NCI-H345 (cell line): Measurements from ENCODE around the gene SPSB2.
"Not testable (repeated sequence)": the region's sequence is repeated elsewhere in the genome, so short reads cannot be mapped to it uniquely, and the experiment has no call there.

ENCODE experiments used
- DNase-seq: peaks from one replicate; lab custom pipeline; 2025; lab: John Stamatoyannopoulos, UW

The SPSB2 gene

DNA sequence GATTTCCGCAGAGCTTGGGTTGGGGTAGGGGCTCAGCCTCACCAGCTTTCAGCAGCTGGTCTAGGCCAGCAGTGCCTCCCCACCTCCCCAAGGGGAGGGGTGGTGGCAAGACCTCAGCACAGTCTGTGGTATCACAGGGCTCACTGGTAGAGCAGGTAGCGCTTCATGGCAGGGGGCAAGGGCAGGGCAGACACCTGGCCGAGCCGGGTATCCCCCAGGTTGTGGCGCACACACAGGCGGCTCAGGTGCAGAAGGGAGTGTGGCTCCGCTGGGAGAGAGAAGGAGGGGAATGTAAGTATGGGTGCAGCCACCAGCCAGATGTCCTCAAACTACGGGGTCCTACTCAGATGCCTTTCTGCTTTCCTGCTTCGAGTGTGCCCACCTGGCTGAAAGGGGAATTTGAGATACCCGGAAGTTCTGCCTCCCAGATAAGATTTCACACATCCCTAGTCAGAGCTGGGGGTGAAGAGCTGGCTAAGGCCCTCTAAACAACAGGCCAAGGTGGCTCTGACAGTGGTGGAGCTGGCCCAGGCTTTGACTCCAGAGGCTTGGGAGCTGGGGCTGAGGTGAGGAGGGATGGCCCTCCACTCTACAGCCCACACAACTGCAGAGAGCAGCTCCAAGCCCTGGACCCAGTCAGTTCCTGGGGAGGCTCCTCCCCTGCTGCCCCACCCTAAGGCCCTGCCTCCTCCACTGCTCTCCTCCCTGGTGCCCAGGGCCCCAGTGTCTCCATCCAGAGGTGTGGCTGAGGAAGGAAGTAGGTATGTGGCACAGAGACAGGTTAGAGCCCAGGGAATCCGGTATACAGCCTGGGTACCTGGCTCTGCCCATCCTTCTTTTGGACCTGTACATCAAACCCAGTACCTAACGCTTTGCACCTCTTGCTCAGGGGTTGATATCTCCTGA, 1.8 kb downstream of the SPSB2 start:
- DNase-seq, result peak; percentile 66

DNA sequence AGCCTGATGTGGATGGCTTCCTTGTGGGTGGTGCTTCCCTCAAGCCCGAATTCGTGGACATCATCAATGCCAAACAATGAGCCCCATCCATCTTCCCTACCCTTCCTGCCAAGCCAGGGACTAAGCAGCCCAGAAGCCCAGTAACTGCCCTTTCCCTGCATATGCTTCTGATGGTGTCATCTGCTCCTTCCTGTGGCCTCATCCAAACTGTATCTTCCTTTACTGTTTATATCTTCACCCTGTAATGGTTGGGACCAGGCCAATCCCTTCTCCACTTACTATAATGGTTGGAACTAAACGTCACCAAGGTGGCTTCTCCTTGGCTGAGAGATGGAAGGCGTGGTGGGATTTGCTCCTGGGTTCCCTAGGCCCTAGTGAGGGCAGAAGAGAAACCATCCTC, 2.8 kb downstream of the SPSB2 start:
- DNase-seq, result not testable (repeated sequence)

DNA sequence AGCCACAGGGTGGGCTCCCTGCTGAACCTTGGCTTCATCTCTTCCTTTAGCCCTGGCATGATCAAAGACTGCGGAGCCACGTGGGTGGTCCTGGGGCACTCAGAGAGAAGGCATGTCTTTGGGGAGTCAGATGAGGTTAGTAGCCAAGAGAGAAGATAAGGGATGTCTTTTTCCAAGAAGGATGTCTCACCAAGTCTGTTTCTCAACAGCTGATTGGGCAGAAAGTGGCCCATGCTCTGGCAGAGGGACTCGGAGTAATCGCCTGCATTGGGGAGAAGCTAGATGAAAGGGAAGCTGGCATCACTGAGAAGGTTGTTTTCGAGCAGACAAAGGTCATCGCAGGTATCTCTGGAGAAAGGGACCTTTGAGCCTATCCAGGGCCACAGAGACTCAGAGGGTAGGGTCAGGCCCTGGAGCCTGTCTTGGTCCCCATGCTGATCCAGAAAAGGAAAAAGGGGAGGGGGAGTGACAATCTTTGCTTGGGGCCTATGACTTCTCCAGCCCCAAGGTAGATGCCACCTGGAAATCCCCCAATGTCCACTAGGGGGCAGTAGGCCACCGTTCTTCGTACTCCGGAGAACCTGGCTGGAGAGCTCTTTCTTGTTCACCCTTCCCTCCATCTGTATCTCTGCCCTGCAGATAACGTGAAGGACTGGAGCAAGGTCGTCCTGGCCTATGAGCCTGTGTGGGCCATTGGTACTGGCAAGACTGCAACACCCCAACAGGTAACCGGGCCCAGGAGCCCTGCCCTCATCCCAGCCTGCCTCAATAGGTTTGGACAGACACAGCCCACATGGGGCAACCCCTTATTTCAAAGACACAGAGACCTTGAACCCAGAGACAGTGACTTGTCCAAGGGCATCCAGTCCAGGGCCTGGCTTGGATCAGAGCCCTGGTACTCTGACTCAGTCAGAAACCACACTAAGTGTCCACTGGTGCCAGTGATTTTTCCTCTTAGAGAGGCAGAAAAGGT, 3.8 kb downstream of the SPSB2 start:
- peak; percentile 84 for DNase-seq

DNA sequence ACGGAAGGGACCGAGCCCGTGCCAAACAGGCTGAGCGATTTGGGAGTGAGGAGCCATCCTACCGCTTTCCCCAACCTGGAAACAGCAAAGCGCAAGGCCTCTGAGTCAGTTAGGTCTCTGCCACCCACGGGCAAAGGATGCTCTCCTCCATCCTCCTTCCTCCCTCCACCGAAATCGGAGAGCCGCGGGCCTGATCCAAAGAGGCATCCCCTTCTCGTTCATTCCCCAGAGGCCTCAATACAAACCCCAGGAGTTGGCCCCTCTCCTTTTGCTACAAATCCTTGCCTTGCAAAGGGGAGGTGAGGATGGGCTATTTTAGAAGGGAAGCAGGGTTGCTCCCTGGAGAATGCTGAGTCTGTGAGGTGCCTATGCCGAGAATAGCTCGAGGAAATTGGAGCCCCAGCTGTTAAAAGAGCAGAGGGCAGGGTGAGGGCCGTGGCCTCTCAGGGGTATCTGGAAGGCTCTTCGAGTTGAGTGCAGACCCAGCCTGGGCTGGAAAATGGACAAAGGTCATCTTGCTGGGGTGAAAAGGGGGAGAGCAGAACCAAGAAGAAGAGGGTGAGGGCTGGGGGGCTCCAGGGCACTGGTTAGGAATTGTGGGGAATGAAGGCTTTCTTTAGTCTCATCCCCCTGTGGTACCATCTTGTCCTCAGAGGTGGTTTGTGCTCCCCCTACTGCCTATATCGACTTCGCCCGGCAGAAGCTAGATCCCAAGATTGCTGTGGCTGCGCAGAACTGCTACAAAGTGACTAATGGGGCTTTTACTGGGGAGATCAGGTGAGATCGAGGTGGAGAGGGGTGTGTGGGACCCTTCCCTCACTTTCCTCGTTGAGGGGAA, 4.7 kb downstream of the SPSB2 start:
- no peak for DNase-seq

DNA sequence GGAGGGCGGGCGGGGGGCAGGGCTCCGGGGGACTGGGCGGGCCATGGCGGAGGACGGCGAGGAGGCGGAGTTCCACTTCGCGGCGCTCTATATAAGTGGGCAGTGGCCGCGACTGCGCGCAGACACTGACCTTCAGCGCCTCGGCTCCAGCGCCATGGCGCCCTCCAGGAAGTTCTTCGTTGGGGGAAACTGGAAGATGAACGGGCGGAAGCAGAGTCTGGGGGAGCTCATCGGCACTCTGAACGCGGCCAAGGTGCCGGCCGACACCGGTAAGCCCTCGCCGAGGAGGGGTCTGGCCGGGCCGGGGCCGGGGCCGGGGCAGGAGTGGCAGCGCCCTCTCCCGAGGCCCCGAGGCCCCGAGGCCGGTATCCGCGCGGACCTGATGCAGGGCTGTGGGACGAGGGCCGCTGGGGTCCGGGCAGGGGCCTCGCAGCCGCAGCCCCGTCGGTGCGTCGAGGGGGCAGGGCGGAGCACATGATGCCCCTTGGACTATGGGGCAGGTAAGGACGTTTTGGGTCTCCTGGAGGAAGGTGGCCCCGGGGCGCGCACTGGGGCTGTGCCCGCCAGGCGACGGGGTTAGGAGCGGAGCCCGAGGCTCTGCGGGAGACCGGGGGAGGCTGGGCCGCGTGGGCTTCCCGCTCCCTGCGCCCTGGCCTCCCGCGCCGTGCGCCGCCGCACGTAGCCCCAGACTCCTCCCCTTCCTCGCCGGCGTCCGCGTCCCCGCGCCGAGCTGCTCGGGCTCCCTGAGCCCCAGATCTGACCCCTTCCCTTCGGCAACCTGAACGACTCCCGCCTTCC, 5.5 kb downstream of the SPSB2 start, which contains the start of gene TPI1:
Gene TPI1 (plus strand): TSS at position 119 of the 798 bp plus-strand sequence. CDS start 36 bp downstream, at position 155.
- DNase-seq, result peak; percentile 82

DNA sequence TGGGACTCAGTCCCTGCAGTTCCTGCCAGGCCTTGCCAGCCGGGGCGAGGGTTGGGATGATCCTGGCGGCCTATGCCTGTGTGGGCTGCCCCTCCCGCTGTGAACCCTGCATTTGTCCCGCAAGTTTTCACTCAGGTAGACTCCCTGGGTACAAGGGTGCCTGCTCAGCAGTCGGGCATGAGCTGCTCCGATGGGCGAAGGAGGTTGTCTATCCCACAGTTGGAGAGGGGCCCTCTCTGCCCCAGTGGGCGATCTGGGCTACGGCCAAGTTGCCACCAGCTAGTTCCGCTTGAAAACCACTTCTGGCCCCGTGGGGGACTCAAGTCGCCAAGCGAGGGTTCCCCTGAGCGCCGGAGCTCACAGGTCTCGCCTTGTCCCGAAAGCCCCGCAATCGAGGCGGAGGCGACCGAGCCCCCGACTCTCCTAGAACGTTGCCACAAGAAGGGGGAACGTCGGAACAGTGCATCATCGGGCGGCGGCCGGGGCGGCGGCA, 6.1 kb downstream of the SPSB2 start:
- no peak for DNase-seq

DNA sequence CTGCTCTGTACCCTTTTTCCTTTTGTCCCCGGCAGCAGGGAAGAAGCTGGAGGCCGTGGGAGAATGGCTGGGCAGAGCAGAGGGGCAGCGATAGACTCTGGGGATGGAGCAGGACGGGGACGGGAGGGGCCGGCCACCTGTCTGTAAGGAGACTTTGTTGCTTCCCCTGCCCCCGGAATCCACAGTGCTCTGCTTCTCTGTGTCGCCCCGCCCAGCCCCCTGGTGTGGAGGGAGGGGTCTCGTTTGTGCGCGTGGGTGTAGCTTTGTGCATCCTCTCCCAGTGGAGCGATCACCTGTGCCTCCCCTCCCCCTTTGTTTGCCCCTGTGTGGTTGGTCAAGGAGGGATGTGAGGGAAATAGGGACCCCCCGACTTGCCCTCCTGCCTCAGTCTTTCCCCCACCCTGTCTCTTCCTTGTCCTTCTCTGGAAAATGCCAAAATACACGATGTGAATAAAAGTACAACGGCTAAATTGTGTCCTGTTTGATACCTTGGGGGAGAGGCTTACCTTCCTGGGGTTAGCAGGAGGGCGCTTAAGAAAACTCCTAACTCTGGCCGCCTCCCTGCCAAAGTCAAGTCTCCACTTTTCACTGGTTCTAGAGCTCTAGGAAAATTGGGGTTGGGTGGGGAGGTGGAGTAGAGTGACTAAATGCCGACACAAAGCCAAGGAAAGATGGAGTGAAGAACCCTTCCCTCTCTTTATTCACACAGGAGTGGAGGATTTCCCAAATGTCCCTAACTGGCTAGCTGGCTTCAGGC, 6.8 kb downstream of the SPSB2 start:
- no peak for DNase-seq

DNA sequence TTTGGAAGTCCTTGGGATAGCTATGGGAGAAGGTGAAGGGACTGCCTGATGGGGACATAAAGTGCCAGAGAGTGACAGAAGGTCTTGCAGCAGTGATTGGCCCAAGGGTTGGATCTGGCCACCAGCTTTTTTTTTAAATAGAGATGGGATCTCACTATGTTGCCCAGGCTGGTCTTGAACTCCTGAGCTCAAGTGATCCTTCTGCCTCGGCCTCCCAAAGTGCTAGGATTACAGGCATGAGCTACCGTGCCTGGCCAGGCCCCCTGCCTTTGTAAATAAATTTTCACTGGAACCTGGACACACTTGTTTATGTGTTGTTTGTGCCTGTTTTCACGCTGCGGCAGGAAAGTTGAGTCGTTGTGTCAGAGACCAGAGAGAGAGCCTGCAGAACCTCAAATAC, 7.8 kb downstream of the SPSB2 start:
- DNase-seq, result not testable (repeated sequence)

DNA sequence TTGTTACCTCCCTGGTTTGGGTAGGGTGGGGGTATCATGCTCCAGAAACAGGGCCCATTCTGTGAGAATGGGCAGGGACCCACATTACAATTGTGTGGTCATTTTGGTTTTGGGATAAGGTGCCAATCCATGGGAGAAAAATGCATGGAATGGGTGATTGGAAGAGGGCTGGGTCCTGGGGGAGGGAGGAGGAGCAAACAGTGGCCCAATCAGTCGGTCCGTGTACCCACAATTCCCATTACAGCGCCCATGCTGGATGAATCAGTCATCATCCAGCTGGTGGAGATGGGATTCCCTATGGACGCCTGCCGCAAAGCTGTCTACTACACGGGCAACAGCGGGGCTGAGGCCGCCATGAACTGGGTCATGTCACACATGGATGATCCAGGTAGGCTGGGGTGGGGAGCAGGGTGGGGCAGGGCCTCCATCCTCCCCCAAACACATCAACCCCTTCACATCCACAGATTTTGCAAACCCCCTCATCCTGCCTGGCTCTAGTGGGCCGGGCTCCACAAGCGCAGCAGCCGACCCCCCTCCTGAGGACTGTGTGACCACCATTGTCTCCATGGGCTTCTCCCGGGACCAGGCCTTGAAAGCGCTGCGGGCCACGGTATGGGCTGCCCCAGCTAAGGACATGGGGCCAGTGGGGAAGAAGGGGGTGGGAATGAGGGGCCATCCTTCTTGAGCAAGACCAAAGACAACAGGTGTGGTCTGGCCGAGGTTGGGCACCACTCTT, 9.3 kb downstream of the SPSB2 start:
- no peak for DNase-seq

DNA sequence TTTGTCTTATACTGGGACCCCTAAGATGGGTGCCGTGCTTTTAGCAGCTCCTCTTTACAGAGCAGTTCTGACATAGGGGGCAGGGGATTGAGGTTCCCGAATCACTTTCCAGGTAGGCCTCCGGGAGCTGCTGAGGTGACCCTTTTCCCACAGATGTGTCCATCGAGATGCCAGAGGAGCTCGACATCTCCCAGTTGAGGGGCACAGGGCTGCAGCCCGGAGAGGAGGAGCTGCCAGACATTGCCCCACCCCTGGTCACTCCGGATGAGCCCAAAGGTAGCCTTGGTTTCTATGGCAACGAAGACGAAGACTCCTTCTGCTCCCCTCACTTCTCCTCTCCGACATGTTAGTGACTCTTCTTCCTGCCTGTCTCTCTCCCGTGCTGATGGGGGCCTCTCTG, 10.1 kb downstream of the SPSB2 start:
- DNase-seq, result no peak

DNA sequence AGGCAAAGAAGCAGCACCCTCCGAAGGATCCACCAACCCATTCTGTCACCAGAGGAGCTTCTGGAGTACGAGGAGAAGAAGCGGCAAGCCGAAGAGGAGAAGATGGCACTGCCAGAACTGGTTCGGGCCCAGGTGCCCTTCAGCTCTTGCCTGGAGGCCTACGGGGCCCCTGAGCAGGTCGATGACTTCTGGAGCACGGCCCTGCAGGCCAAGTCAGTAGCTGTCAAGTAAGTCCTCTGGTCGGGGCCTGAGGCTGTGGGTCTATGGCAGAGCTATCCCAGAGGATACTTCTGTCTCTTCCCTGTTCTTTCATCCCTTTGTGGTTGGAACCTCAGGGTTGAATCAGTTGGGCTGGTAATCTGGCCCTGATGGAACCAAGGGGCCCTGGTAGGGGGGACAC, 11.7 kb downstream of the SPSB2 start:
- no peak for DNase-seq

DNA sequence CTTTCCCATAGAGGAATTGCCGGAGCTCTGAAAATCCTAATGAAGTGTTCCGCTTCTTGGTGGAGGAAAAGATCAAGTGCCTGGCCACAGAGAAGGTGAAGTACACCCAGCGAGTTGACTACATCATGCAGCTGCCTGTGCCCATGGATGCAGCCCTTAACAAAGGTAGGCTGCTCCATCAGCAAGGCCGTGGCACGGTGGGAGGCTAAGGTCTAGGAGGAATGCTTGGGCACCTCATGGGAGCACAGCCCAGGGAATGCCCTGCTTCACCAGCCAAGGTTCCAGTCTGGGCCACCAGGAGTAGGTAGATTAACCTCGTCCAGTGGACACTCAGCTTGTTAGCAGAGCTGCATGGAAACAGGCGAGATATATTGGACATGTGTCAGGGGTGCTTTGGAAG, 12.2 kb downstream of the SPSB2 start:
- no peak for DNase-seq

DNA sequence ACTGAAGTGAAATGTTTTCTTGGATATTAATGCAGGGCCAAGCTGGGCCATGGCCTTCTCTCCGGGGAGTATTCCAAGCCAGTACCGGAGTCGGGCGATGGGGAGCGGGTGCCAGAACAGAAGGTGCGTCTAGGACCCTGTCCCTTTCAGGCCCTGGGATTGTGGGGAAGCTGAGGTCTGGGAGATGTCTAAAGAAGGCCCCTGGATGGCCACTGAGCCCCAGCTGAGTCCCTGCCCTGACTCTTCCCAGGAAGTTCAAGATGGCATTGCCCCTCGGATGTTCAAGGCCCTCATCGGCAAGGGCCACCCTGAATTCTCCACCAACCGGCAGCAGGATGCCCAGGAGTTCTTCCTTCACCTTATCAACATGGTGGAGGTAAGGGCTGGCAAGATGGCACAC, 13.0 kb downstream of the SPSB2 start:
- DNase-seq, result no peak

DNA sequence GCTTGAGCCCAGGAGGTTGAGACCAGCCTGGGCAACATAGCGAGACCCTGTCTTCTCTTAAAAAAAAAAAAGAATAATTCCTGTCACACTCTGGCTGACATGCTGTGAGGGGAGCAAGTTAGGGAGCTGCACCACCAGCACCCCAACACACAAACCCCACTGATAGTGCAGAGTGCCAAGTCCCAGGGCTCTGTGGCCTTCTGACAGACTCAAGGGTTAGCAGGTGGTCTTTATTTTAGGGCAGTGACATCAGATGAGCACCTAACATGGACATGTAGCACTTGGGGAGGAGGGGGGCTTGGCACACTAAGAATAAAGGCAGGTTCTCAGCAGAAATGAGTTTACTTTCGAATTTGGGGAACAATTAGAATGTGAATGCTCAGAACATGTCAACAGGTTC, 14.3 kb downstream of the SPSB2 start:
- no peak for DNase-seq

DNA sequence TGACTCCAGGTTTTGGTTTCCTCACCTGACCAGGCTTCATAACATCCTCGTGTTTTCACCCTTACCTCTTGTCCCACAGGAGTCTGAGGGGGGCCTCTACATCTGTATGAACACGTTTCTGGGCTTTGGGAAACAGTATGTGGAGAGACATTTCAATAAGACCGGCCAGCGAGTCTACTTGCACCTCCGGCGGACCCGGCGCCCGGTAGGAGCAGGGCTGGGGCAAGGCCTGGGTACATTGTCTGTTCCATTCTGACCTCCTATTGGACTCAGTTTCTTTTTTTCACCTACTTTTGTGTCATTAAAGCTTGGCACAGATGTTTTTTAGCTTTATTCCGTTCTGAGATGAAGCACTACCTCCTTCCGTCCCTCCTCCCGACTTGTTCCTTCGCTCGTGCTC, 17.8 kb downstream of the SPSB2 start:
- no peak for DNase-seq

DNA sequence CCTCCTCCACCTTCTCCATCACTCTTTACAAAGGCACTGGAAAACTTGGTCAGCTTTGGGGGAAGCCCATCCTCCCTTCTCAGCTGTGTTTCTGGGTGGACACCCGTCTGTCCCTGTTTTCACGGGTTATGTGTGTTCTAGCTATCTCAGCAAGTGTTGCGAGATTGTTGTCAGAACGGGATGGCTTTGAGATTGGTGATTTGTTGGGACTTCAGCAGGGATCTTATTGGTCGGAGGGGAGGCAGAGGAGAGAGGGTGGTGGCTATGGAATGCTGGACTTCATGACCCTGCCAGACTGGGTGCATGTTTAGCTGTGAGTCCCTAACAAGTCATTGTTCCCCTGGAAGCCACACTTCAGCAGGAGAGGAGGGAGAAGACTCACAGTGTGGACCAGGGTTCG, 19.1 kb downstream of the SPSB2 start:
- no peak for DNase-seq

DNA sequence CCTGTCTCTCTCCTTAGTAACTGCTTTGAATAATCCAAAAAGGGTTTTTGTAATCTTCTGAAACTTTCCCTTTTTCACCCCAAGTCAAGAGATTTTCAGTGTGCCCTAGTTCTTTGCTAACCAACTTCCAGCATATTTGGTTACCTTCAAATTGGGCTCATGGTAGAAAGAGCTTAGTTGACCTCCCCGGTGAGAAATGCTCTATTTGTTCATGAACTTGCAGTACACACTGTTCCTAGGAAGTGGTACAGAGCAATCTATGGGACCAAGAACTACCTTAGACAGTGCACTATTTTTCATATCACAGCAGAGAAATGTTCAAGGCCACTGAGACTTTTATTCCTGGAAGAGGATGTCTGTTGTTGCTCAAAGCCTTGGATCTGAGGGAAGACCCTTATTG, 19.5 kb downstream of the SPSB2 start:
- DNase-seq, result no peak

DNA sequence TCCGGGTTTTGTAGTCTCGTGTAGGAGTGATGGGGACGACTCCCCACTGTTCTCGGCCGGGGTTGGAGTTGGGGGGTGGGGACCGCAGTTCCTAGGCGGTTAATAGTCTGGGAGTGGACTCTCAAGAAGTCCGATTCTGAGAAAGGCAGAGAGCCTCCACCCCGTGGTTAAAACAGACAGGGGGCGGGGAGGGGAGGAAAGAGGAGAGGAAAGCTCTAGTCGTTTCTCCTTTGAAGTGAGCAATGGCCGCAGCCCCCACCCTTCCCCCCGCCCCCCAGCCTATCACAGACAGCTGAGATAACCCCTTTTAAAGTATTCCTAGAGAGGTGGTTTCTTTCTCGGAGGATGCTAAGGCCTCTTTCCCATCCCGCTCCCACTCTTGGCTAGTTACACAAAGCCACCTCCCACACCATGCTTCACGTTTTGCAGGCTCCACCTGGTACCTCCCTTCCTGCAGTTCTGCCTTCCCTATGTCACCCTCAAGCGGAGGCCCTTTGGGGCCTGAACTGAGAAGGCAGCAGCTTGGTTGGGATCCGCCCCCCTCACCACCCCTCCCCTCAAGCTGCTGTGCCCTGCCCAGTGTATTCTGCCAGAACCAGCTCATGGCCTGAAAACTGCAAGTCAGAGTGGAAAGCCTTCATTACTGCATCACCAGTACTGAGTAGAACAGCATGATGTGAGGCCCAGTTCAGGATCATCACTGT, 20.3 kb downstream of the SPSB2 start:
- peak; percentile 57 for DNase-seq
